ENCODE measurements around the gene STAMBPL1.

STAMBPL1 gene

GRCh38 chr10:88906921-88907320, 26.9 kb downstream of the STAMBPL1 start:
- H3K4me3 ChIP-seq, result no peak overlapping the region
- no peak for DNase-seq (ENCODE audit: low read depth, low spot score)
- H3K27ac ChIP-seq, result no peak overlapping the region
- H3K9ac ChIP-seq (ENCODE audit: insufficient read length), result no peak overlapping the region
- TF ChIP-seq FOXP2 (optimal IDR thresholded peaks at IDR 0.05; ENCODE audit: control extremely low read depth, extremely low read length, insufficient read depth) (no peak), POLR2AphosphoS5 (IDR thresholded peaks at IDR 0.05; ENCODE audit: borderline replicate concordance, low read depth, low read length) (no peak), EZH2 (IDR thresholded peaks at IDR 0.05) (no peak)
- no peaks in the 10 kb centered on the region for H3K36me3 ChIP-seq (ENCODE audit: insufficient read depth, low read length)
- H3K9me3 ChIP-seq (ENCODE audit: low read depth, low read length), result no peaks in the 10 kb centered on the region

- H3K27ac ChIP-seq, result no peak overlapping the region
- no peak overlapping the region for H3K9ac ChIP-seq (ENCODE audit: insufficient read length)
- H3K9me3 ChIP-seq (ENCODE audit: low read depth, low read length), result no peaks in the 10 kb centered on the region
- no peak for DNase-seq (ENCODE audit: low read depth, low spot score)
- H3K36me3 ChIP-seq (ENCODE audit: insufficient read depth, low read length), result no peaks in the 10 kb centered on the region
- TF ChIP-seq POLR2AphosphoS5 (IDR thresholded peaks at IDR 0.05; ENCODE audit: borderline replicate concordance, low read depth, low read length), result no peak
- TF ChIP-seq FOXP2 (optimal IDR thresholded peaks at IDR 0.05; ENCODE audit: control extremely low read depth, extremely low read length, insufficient read depth), result no peak
- no peak for TF ChIP-seq EZH2 (IDR thresholded peaks at IDR 0.05)
- H3K4me3 ChIP-seq, result no peak overlapping the region
These were observed 28.1 kb downstream of the STAMBPL1 start for GRCh38 chr10:88908194-88908593.

- no peak for DNase-seq (ENCODE audit: low read depth, low spot score)
- Histone ChIP-seq H3K27ac (no peak overlapping the region), H3K4me3 (no peak overlapping the region)
These were observed 31.1 kb downstream of the STAMBPL1 start for GRCh38 chr10:88911116-88911515.

GRCh38 chr10:88911851-88912250, 31.8 kb downstream of the STAMBPL1 start:
- no peaks in the 10 kb centered on the region for H3K36me3 ChIP-seq (ENCODE audit: insufficient read depth, low read length)
- H3K27ac ChIP-seq, result no peak overlapping the region
- H3K9me3 ChIP-seq (ENCODE audit: low read depth, low read length), result no peaks in the 10 kb centered on the region
- TF ChIP-seq FOXP2 (optimal IDR thresholded peaks at IDR 0.05; ENCODE audit: control extremely low read depth, extremely low read length, insufficient read depth) (no peak), EZH2 (IDR thresholded peaks at IDR 0.05) (no peak), POLR2AphosphoS5 (IDR thresholded peaks at IDR 0.05; ENCODE audit: borderline replicate concordance, low read depth, low read length) (no peak)
- H3K4me3 ChIP-seq, result no peak overlapping the region
- no peak overlapping the region for H3K9ac ChIP-seq (ENCODE audit: insufficient read length)
- DNase-seq (ENCODE audit: low read depth, low spot score), result no peak

More at GRCh38 chr10:88911116-88911515, 31.1 kb downstream of the STAMBPL1 start:
- no peak for TF ChIP-seq EZH2 (IDR thresholded peaks at IDR 0.05)
- Histone ChIP-seq H3K36me3 (ENCODE audit: insufficient read depth, low read length) (no peaks in the 10 kb centered on the region), H3K9me3 (ENCODE audit: low read depth, low read length) (no peaks in the 10 kb centered on the region), H3K9ac (ENCODE audit: insufficient read length) (no peak overlapping the region)

GRCh38 chr10:88913127-88913526, 33.1 kb downstream of the STAMBPL1 start:
- H3K9ac ChIP-seq (ENCODE audit: insufficient read length), result no peak overlapping the region
- H3K9me3 ChIP-seq (ENCODE audit: low read depth, low read length), result no peaks in the 10 kb centered on the region
- H3K27ac ChIP-seq, result no peak overlapping the region
- no peak for TF ChIP-seq EZH2 (IDR thresholded peaks at IDR 0.05)
- TF ChIP-seq FOXP2 (optimal IDR thresholded peaks at IDR 0.05; ENCODE audit: control extremely low read depth, extremely low read length, insufficient read depth), result no peak
- TF ChIP-seq POLR2AphosphoS5 (IDR thresholded peaks at IDR 0.05; ENCODE audit: borderline replicate concordance, low read depth, low read length), result no peak
- DNase-seq (ENCODE audit: low read depth, low spot score), result no peak
- H3K36me3 ChIP-seq (ENCODE audit: insufficient read depth, low read length), result no peaks in the 10 kb centered on the region
- no peak overlapping the region for H3K4me3 ChIP-seq

GRCh38 chr10:88913788-88914187, 33.7 kb downstream of the STAMBPL1 start:
- no peaks in the 10 kb centered on the region for H3K36me3 ChIP-seq (ENCODE audit: insufficient read depth, low read length)

GRCh38 chr10:88915781-88916180, 35.7 kb downstream of the STAMBPL1 start:
- Histone ChIP-seq H3K4me3 (no peak overlapping the region), H3K9ac (ENCODE audit: insufficient read length) (no peak overlapping the region), H3K9me3 (ENCODE audit: low read depth, low read length) (no peaks in the 10 kb centered on the region), H3K27ac (no peak overlapping the region), H3K36me3 (ENCODE audit: insufficient read depth, low read length) (no peaks in the 10 kb centered on the region)
- DNase-seq (ENCODE audit: low read depth, low spot score), result no peak
- TF ChIP-seq EZH2 (IDR thresholded peaks at IDR 0.05) (no peak), POLR2AphosphoS5 (IDR thresholded peaks at IDR 0.05; ENCODE audit: borderline replicate concordance, low read depth, low read length) (no peak), FOXP2 (optimal IDR thresholded peaks at IDR 0.05; ENCODE audit: control extremely low read depth, extremely low read length, insufficient read depth) (no peak)

More at GRCh38 chr10:88913788-88914187, 33.7 kb downstream of the STAMBPL1 start:
- Histone ChIP-seq H3K4me3 (no peak overlapping the region), H3K9me3 (ENCODE audit: low read depth, low read length) (no peaks in the 10 kb centered on the region), H3K27ac (no peak overlapping the region), H3K9ac (ENCODE audit: insufficient read length) (no peak overlapping the region)
- no peak for DNase-seq (ENCODE audit: low read depth, low spot score)
- no peak for TF ChIP-seq POLR2AphosphoS5 (IDR thresholded peaks at IDR 0.05; ENCODE audit: borderline replicate concordance, low read depth, low read length)
- TF ChIP-seq FOXP2 (optimal IDR thresholded peaks at IDR 0.05; ENCODE audit: control extremely low read depth, extremely low read length, insufficient read depth), result no peak
- TF ChIP-seq EZH2 (IDR thresholded peaks at IDR 0.05), result no peak

GRCh38 chr10:88916231-88916630, 36.2 kb downstream of the STAMBPL1 start:
- Histone ChIP-seq H3K9me3 (ENCODE audit: low read depth, low read length) (no peaks in the 10 kb centered on the region), H3K4me3 (no peak overlapping the region), H3K36me3 (ENCODE audit: insufficient read depth, low read length) (no peaks in the 10 kb centered on the region), H3K27ac (no peak overlapping the region), H3K9ac (ENCODE audit: insufficient read length) (no peak overlapping the region)
- TF ChIP-seq POLR2AphosphoS5 (IDR thresholded peaks at IDR 0.05; ENCODE audit: borderline replicate concordance, low read depth, low read length), result no peak
- no peak for TF ChIP-seq EZH2 (IDR thresholded peaks at IDR 0.05)
- TF ChIP-seq FOXP2 (optimal IDR thresholded peaks at IDR 0.05; ENCODE audit: control extremely low read depth, extremely low read length, insufficient read depth), result no peak
- no peak for DNase-seq (ENCODE audit: low read depth, low spot score)

GRCh38 chr10:88916986-88917385, 36.9 kb downstream of the STAMBPL1 start:
- Histone ChIP-seq H3K36me3 (ENCODE audit: insufficient read depth, low read length) (no peaks in the 10 kb centered on the region), H3K9me3 (ENCODE audit: low read depth, low read length) (no peaks in the 10 kb centered on the region), H3K27ac (no peak overlapping the region), H3K4me3 (no peak overlapping the region), H3K9ac (ENCODE audit: insufficient read length) (no peak overlapping the region)
- no peak for DNase-seq (ENCODE audit: low read depth, low spot score)
- TF ChIP-seq POLR2AphosphoS5 (IDR thresholded peaks at IDR 0.05; ENCODE audit: borderline replicate concordance, low read depth, low read length), result no peak
- no peak for TF ChIP-seq FOXP2 (optimal IDR thresholded peaks at IDR 0.05; ENCODE audit: control extremely low read depth, extremely low read length, insufficient read depth)
- TF ChIP-seq EZH2 (IDR thresholded peaks at IDR 0.05), result no peak

Measured in SK-N-MC (cell line).